HG03064 (cell line): ENCODE measurements around the gene RABL2B.
A peak's percentile ranks its signal among the peaks of the same experiment; 100 is the strongest.
"Not testable (repeated sequence)": the region's sequence is repeated elsewhere in the genome, so short reads cannot be mapped to it uniquely, and the experiment has no call there.

Experiments
- ATAC-seq: cut with Tn5 transposase; IDR thresholded peaks from one replicate; pipeline ENCODE4 v1.9.1; 2021; ENCODE audit warnings: low read depth; ENCODE audit not compliant: unreplicated experiment

The RABL2B gene

GRCh38 chr22:50783033-50783879 lies at the start of gene RABL2B:
Gene RABL2B, minus strand, starts transcription at chr22:50783636. Its CDS starts 1,342 bp downstream, at chr22:50782294.
- ATAC-seq = peak; percentile 87

DNA sequence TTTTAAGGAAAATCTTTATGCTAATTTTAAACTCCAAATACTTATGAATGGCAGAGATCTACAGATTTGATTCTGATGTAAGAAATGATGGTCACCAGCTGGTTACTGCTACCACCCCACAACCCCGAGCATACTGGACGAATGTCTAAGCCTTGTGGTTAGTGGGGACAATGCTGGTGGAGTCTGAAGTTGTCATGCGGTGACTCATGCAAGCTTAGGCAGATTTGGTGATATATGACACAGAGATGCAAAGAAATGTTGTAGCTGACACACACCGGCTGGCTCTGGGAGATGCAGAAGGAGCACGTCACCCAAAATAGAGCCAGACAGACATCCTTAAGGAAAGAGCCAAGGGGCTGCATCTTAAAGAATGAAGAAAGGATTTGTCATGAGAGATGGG lies 3.5 kb upstream of the RABL2B start:
- not testable (repeated sequence) for ATAC-seq

DNA sequence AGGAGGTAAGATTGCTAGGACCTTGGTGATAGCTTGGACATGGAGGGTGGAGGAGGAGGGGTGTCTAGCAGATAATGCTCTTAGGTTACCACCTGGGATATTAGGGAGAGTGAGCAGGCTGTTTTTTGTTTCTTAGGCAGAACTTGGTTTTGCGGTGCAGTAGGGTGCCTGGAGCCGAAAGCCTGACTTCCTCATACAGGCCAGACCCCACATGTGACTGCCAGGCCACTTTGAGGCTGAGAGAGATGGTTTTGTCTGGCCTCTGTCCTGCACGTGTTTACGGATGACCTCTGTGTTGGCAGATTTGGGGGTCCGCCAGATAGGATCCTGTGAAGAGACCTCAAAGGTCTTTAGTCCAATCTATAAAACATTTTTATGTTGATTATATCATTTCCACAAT lies 1.9 kb upstream of the RABL2B start:
- not testable (repeated sequence) for ATAC-seq

DNA sequence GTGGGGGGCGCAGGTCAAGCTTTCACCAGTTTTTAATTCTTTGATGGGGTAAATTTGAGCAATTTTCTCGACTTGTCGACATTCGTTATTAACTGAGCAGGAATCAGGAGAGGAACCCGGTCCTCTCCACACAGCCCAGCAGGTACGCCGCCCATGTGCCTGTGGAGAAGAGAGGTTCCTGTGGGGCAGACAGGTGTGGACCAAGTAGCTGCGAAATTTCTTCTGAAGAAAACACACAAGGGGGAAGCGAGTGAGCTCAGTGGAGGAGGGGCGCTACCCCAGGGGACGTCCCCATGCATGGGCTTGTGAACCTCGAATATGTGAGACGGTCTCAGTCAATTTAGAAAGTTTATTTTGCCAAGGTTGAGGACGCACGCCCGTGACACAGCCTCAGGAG lies 442 bp upstream of the RABL2B start:
- ATAC-seq = peak; percentile 33

DNA sequence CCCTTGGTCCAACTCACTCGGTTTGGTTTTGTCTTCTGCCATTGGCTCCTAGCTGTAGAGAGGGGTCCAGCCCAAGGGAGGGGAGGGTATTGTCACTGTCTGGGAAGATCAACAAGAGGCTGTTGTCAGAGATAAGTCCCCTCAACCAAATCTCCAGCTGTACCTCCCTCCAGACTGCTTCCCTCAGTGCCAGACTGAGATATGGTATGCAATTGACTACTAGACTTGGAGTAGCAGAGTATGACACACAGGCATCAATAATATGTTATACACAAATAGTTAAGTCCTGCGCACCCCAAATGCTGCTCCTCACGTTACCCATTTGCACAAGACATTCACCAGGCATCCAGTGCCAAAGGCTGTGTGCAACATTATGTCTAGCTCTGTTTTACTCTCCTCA lies 1.2 kb downstream of the RABL2B start:
- not testable (repeated sequence) for ATAC-seq

DNA sequence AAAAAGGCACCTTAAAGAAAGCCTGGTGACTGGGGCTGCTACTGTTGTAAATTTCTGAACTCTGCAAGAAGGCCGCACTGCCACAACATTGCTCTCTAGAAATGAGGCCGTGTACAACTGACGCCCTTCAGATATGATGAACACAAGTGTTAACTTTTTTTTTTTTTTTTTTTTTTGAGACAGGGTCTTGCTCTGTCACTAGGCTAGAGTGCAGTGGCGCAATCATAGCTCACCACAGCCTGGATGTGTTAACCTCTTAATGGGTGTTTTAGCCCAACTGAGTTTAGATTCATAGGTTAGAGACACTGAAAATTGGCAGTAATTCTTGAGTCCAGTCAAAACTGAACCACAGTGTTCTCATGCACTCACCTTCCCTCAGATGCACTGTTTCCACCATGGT lies 3.2 kb downstream of the RABL2B start:
- ATAC-seq = not testable (repeated sequence)

DNA sequence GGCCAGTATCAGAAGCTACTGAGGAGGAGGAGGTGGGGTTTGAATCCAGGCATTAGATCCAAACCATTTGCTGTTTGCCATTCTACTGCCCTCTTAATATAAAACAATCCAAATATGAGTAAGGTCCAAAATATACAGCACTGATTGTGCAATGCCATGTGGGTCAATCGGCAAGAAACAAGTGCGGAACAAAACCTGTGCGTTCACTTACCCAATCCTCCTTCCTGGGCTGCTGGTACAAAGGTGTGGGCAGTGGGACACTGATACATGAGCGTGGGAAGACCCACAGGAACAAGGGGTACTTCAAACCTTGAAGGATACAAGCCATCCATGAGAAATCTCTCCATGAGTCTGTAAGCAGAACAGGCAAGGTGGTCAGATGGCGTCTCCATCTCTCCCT lies 5.8 kb downstream of the RABL2B start:
- not testable (repeated sequence) for ATAC-seq

GRCh38 chr22:50775132-50775531 lies 8.3 kb downstream of the RABL2B start:
- ATAC-seq = not testable (repeated sequence)

- not testable (repeated sequence) for ATAC-seq
Measured at GRCh38 chr22:50764288-50764687, 19.1 kb downstream of the RABL2B start.

DNA sequence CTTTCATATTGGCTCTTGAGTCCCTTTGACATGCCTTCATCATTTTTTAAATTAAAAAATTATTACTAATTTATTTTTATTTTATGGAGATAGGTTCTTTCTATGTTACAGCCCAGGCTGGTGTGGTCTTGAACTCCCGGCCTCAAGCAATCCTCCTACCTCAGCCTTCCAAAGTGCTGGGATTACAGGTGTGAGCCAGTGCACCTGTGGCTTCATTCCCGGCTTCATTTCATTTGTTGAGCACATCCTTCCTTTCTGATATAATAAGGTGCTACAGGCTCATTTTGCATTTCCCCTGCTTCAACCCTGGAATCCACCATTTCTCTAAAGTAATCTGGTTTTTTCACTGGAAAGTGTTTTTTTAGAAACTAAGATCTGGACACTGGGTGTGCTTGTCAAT lies 21.6 kb downstream of the RABL2B start:
- not testable (repeated sequence) for ATAC-seq

DNA sequence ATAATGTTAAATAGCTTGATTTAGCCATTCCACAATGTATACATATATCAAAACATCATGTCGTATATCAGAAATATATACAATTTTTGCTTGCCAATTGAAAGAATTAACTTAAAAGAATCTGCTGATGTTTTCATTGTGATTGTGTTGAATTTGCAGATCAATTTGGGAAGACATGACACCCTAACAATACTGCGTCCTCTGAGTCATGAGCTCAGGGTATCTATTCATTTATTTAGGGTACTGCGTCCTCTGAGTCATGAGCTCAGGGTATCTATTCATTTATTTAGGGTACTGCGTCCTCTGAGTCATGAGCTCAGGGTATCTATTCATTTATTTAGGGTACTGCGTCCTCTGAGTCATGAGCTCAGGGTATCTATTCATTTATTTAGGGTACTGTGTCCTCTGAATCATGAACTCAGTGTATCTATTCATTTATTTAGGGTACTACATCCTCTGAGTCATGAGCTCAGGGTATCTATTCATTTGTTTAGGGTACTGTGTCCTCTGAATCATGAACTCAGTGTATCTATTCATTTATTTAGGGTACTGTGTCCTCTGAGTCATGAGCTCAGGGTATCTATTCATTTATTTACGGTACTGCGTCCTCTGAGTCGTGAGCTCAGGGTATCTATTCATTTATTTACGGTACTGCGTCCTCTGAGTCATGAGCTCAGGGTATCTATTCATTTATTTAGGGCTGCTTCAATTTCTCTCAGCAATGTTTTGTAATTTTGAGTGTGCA lies 23.7 kb downstream of the RABL2B start:
- ATAC-seq = not testable (repeated sequence)

- ATAC-seq = not testable (repeated sequence)
Measured at GRCh38 chr22:50756949-50757491, 26.4 kb downstream of the RABL2B start.

DNA sequence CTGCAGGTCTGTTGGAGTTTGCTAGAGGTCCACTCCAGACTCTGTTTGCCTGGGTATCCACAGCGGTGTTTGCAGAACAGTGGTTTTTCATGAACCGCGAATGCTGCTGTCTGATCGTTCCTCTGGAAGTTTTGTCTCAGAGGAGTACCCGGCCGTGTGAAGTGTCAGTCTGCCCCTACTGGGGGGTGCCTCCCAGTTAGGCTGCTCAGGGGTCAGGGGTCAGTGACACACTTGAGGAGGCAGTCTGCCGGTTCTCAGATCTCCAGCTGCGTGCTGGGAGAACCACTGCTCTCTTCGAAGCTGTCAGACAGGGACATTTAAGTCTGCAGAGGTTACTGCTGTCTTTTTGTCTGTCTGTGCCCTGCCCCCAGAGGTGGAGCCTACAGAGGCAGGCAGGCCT lies 27.0 kb downstream of the RABL2B start:
- ATAC-seq = not testable (repeated sequence)

DNA sequence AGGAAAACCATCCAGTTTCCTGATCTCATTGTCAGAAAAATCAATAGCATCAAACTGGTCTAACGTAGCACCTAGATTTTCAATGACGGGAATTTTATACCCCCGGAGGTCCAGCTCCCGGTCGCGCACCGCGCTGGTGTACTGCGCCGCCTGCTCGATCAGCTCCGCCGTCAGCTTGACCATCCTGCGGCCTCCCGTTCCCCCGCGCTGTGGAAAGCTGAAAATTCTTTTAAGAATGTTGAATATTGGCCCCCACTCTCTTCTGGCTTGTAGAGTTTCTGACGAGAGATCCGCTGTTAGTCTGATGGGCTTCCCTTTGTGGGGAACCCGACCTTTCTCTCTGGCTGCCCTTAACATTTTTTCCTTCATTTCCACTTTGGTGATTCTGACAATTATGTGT lies 28.2 kb downstream of the RABL2B start:
- ATAC-seq = not testable (repeated sequence)

- ATAC-seq = not testable (repeated sequence)
Measured at GRCh38 chr22:50749302-50750074, 33.9 kb downstream of the RABL2B start.

- ATAC-seq = not testable (repeated sequence)
Measured at GRCh38 chr22:50748630-50749029, 34.8 kb downstream of the RABL2B start.

- ATAC-seq = not testable (repeated sequence)
Measured at GRCh38 chr22:50747521-50747920, 35.9 kb downstream of the RABL2B start.

GRCh38 chr22:50744424-50744823 lies 39.0 kb downstream of the RABL2B start:
- ATAC-seq = not testable (repeated sequence)

GRCh38 chr22:50740714-50741113 lies 42.7 kb downstream of the RABL2B start:
- ATAC-seq = not testable (repeated sequence)

DNA sequence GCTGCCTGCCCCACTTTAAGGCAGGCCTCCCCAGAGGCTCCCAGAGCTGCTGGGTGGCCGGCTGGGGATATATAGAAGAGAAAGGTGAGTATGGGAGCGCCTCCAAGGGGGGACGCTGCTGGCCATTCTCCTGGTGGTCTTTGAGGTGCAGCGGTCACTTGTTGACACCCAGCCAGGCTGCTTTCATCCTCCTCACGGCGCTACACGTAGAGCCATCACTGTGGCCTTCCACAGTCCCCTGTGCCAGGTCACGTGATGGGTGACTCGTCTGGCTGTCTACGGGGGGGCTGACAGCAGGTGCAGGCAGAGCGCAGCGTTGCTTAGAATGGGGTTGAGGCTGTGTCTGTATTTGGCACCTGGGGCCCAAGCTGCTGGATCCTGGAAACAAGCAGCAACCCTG lies 43.5 kb downstream of the RABL2B start:
- ATAC-seq = no peak
